OCI-LY3 (cell line): ENCODE measurements around the gene PNLIPRP1.

Experiments used
- H2AFZ ChIP-seq: fragments of 200-600, 300-600 bp; shearing (Covaris generic); 2 replicates; pipeline ENCODE4 v1.6.0; 2014; ENCODE audit warnings: antibody characterized with exemption, low read depth, low read length
- H3K27ac ChIP-seq: fragments of 200-600, 300-600 bp; sonication (generic); 2 replicates; pipeline ENCODE4 v1.5.1; 2014; ENCODE audit warnings: mild to moderate bottlenecking, low read length, moderate library complexity, mixed read lengths
- H3K27me3 ChIP-seq: fragments of 200-600, 300-600 bp; sonication (generic); 2 replicates; pipeline ENCODE4 v1.6.1; 2014; ENCODE audit warnings: low read depth, low read length, mixed read lengths
- H3K36me3 ChIP-seq: fragments of 200-600, 300-600 bp; sonication (generic); replicated peaks from 2 replicates; pipeline ENCODE3; 2014; ENCODE audit warnings: low read depth, low read length, mixed read lengths
- H3K4me1 ChIP-seq: fragments of 300-600, 200-600 bp; sonication (generic); 2 replicates; pipeline ENCODE4 v1.6.1; 2014; ENCODE audit warnings: low read length, mixed read lengths
- H3K4me2 ChIP-seq: fragments of 200-600, 300-600 bp; sonication (generic); 2 replicates; pipeline ENCODE4 v1.6.1; 2014; ENCODE audit warnings: low read length, mixed read lengths
- H3K4me3 ChIP-seq: fragments of 300-600, 200-600 bp; sonication (generic); 2 replicates; pipeline ENCODE4 v1.5.1; 2014; ENCODE audit warnings: antibody characterized with exemption, mild to moderate bottlenecking, low read length, moderate library complexity
- H3K79me2 ChIP-seq: fragments of 300-600, 200-600 bp; shearing (Covaris generic); 2 replicates; pipeline ENCODE4 v1.6.1; 2014; ENCODE audit warnings: mild to moderate bottlenecking, low read length, mixed read lengths
- H3K9ac ChIP-seq: fragments of 300-600, 200-600 bp; shearing (Covaris generic); 2 replicates; pipeline ENCODE4 v1.6.0; 2014; ENCODE audit warnings: mild to moderate bottlenecking, low read length, moderate library complexity
- H3K9me3 ChIP-seq: fragments of 200-600, 300-600 bp; shearing (Covaris generic); 2 replicates; pipeline ENCODE4 v1.6.1; 2014; ENCODE audit warnings: low read length, mixed read lengths; ENCODE audit not compliant: insufficient read depth
- H4K20me1 ChIP-seq: fragments of 200-600, 300-600 bp; sonication (generic); 2 replicates; pipeline ENCODE4 v1.6.1; 2016; ENCODE audit warnings: low read length, mixed read lengths; ENCODE audit not compliant: insufficient read depth
- EZH2phosphoT487 ChIP-seq: fragments of 200-600 bp; shearing (Covaris generic); IDR thresholded peaks from 2 replicates; pipeline ENCODE4 v1.6.1; 2018; ENCODE audit warnings: antibody characterized with exemption, mixed run types, low read depth
- TF ChIP-seq, protein P1 (sequence below): fragments of 200-600, 300-600 bp; sonication (generic); IDR thresholded peaks from 2 replicates; pipeline ENCODE4 v1.5.1; 2014; ENCODE audit warnings: antibody characterized with exemption, low read length, low read depth

PNLIPRP1 gene

GRCh38 chr10:116631871-116632295 is 41.1 kb downstream of the PNLIPRP1 start:
- Histone ChIP-seq H3K27ac (no peak overlapping the region), H3K79me2 (no peaks in the 10 kb centered on the region), H3K9me3 (no peaks in the 10 kb centered on the region), H3K4me1 (no peaks in the 10 kb centered on the region), H2AFZ (no peak overlapping the region), H3K27me3 (no peaks in the 10 kb centered on the region), H3K4me3 (no peak overlapping the region), H3K4me2 (no peak overlapping the region), H4K20me1 (no peaks in the 10 kb centered on the region), H3K36me3 (no peaks in the 10 kb centered on the region), H3K9ac (no peak overlapping the region)
- TF ChIP-seq, protein P1, sequence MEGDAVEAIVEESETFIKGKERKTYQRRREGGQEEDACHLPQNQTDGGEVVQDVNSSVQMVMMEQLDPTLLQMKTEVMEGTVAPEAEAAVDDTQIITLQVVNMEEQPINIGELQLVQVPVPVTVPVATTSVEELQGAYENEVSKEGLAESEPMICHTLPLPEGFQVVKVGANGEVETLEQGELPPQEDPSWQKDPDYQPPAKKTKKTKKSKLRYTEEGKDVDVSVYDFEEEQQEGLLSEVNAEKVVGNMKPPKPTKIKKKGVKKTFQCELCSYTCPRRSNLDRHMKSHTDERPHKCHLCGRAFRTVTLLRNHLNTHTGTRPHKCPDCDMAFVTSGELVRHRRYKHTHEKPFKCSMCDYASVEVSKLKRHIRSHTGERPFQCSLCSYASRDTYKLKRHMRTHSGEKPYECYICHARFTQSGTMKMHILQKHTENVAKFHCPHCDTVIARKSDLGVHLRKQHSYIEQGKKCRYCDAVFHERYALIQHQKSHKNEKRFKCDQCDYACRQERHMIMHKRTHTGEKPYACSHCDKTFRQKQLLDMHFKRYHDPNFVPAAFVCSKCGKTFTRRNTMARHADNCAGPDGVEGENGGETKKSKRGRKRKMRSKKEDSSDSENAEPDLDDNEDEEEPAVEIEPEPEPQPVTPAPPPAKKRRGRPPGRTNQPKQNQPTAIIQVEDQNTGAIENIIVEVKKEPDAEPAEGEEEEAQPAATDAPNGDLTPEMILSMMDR: no peak
- no peak for TF ChIP-seq EZH2phosphoT487

DNA sequence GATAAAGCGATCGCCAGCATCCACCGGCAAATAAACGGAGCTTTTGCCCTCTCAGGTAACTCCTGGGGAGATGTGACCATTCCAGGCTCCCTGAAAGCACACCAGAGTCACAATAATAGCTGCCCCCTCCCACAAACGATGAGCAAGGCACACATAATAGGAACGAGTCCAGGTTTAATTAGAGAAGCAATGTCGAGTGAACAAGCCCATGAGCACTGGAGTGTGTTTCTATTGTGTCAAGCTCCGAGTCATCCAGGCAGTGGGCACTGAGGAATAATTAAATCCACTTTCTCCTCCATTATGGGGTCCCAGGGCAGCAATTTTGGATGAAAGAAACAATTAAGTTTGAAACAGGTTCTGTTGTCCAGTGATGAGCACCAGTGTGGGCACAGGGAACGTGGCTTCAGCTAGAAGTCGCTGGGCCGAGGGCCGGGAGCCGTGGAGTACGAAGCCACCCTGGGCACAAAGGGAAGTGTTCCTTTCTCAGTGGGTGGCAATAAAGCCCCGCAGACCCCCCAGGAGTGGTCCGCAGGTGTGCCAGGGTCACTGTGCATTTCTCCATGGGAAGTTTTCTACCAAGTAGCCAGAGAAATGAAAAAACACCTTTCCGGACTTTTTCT is 41.9 kb downstream of the PNLIPRP1 start:
- Histone ChIP-seq H4K20me1 (no peaks in the 10 kb centered on the region), H3K36me3 (no peaks in the 10 kb centered on the region), H3K4me1 (no peaks in the 10 kb centered on the region), H2AFZ (no peak overlapping the region), H3K9me3 (no peaks in the 10 kb centered on the region), H3K79me2 (no peaks in the 10 kb centered on the region), H3K4me3 (no peak overlapping the region), H3K27ac (no peak overlapping the region), H3K27me3 (no peaks in the 10 kb centered on the region), H3K4me2 (no peak overlapping the region), H3K9ac (no peak overlapping the region)
- TF ChIP-seq, protein P1: no peak
- TF ChIP-seq EZH2phosphoT487: no peak

- no peak overlapping the region for H2AFZ ChIP-seq
- H3K27me3 ChIP-seq: no peaks in the 10 kb centered on the region
- TF ChIP-seq, protein P1: no peak
- no peak for TF ChIP-seq EZH2phosphoT487
- H3K27ac ChIP-seq: no peak overlapping the region
- no peaks in the 10 kb centered on the region for H4K20me1 ChIP-seq
- H3K4me3 ChIP-seq: no peak overlapping the region
- H3K4me2 ChIP-seq: no peak overlapping the region
- no peaks in the 10 kb centered on the region for H3K79me2 ChIP-seq
- no peak overlapping the region for H3K9ac ChIP-seq
- H3K9me3 ChIP-seq: no peaks in the 10 kb centered on the region
- no peaks in the 10 kb centered on the region for H3K36me3 ChIP-seq
- no peaks in the 10 kb centered on the region for H3K4me1 ChIP-seq
These were observed 42.4 kb downstream of the PNLIPRP1 start for GRCh38 chr10:116633216-116633600.

GRCh38 chr10:116634126-116634975 is 43.6 kb downstream of the PNLIPRP1 start:
- Histone ChIP-seq H3K36me3 (no peaks in the 10 kb centered on the region), H4K20me1 (no peaks in the 10 kb centered on the region), H3K27ac (no peak overlapping the region), H2AFZ (no peak overlapping the region), H3K4me2 (no peak overlapping the region), H3K9ac (no peak overlapping the region), H3K4me1 (no peaks in the 10 kb centered on the region), H3K27me3 (no peaks in the 10 kb centered on the region), H3K4me3 (no peak overlapping the region), H3K79me2 (no peaks in the 10 kb centered on the region), H3K9me3 (no peaks in the 10 kb centered on the region)
- TF ChIP-seq, protein P1: no peak
